Keratinocyte (primary cell): ENCODE measurements around the gene SLC16A9. TPM values are rescaled to one million over a fixed set of nuclear protein-coding genes. Genes with fewer than 3 reads are reported as not detected.

Experiments
- DNase-seq: peaks from one replicate; pipeline ENCODE4 v3.0.0-alpha.2; 2011; ENCODE audit warnings: low read depth, missing footprints, low spot score
- FAIRE-seq: peaks from 2 replicates; lab custom pipeline; 2011; peaks lifted over from hg19 to GRCh38; lab: Jason Lieb, UNC
- H2AFZ ChIP-seq: 2 replicates; pipeline ENCODE4 v1.6.0; 2012; ENCODE audit warnings: low read length, control low read depth, inconsistent platforms; ENCODE audit not compliant: control insufficient read depth
- H3K27ac ChIP-seq: 2 replicates; pipeline ENCODE4 v1.5.1; 2011; ENCODE audit warnings: low read length; ENCODE audit not compliant: control insufficient read depth, insufficient read depth
- H3K27me3 ChIP-seq: 3 replicates; pipeline ENCODE4 v1.6.0; 2011; ENCODE audit warnings: low read length; ENCODE audit not compliant: control insufficient read depth, insufficient read depth; ENCODE audit errors: extremely low read depth
- H3K36me3 ChIP-seq, 2 experiments: 2 replicates in 1 of 2; 3 replicates in 1 of 2; pipeline ENCODE4 v1.5.1; 2011; ENCODE audit warnings: low read length in 2 of 2, mild to moderate bottlenecking in 1 of 2; ENCODE audit not compliant: control insufficient read depth in 2 of 2, insufficient read depth in 2 of 2; ENCODE audit errors: extremely low read depth in 1 of 2
- H3K4me1 ChIP-seq: 3 replicates; pipeline ENCODE4 v1.5.1; 2011; ENCODE audit warnings: low read length; ENCODE audit not compliant: control insufficient read depth, insufficient read depth; ENCODE audit errors: extremely low read depth
- H3K4me2 ChIP-seq: 3 replicates; pipeline ENCODE4 v1.6.0; 2011; ENCODE audit warnings: low read depth, low read length; ENCODE audit not compliant: control insufficient read depth, insufficient read depth; ENCODE audit errors: extremely low read depth
- H3K4me3 ChIP-seq, 3 experiments: fragments of 200-600 bp in 1 of 3; sonication (generic) in 1 of 3; 2 replicates in 2 of 3; 3 replicates in 1 of 3; pipeline ENCODE4 v1.5.1; 2011 to 2016; ENCODE audit warnings: low read length in 3 of 3, mild to moderate bottlenecking in 3 of 3, control low read depth in 2 of 3, inconsistent platforms in 1 of 3, low read depth in 1 of 3, mixed read lengths in 1 of 3, mixed run types in 1 of 3, moderate library complexity in 1 of 3; ENCODE audit not compliant: control insufficient read depth in 2 of 3, insufficient read depth in 2 of 3; ENCODE audit errors: extremely low read depth in 1 of 3
- H3K79me2 ChIP-seq: 2 replicates; pipeline ENCODE4 v1.6.0; 2012; ENCODE audit warnings: low read length; ENCODE audit not compliant: control insufficient read depth, insufficient read depth
- H3K9ac ChIP-seq: 3 replicates; pipeline ENCODE4 v1.6.0; 2011; ENCODE audit warnings: low read length; ENCODE audit not compliant: control insufficient read depth, insufficient read depth; ENCODE audit errors: extremely low read depth
- H3K9me1 ChIP-seq: 3 replicates; pipeline ENCODE4 v1.6.0; 2011; ENCODE audit warnings: low read length; ENCODE audit not compliant: control insufficient read depth, insufficient read depth; ENCODE audit errors: extremely low read depth
- H3K9me3 ChIP-seq: 2 replicates; pipeline ENCODE4 v1.5.1; 2012; ENCODE audit warnings: low read depth, low read length; ENCODE audit not compliant: control insufficient read depth
- H4K20me1 ChIP-seq: 3 replicates; pipeline ENCODE4 v1.6.0; 2011; ENCODE audit warnings: low read length; ENCODE audit not compliant: control insufficient read depth, insufficient read depth; ENCODE audit errors: extremely low read depth
- CTCF ChIP-seq, 3 experiments: IDR thresholded peaks in 1 of 3; conservative IDR thresholded peaks in 1 of 3; optimal IDR thresholded peaks in 1 of 3; 2 replicates in 2 of 3; 3 replicates in 1 of 3; pipeline versions ENCODE3 to v1.5.1; 2011; ENCODE audit warnings: low read length in 3 of 3, mild to moderate bottlenecking in 3 of 3, moderate library complexity in 2 of 3, control low read depth in 1 of 3, inconsistent platforms in 1 of 3; ENCODE audit not compliant: insufficient read depth in 2 of 3; ENCODE audit errors: extremely low read depth in 1 of 3
- EZH2 ChIP-seq: IDR thresholded peaks from one replicate; pipeline ENCODE4 v1.6.1; 2012; ENCODE audit warnings: inconsistent platforms, mild to moderate bottlenecking, low read length, moderate library complexity
- dilution Hi-C: fragments of 300-500 bp; cut with MboI; formaldehyde crosslinking; loops from one replicate; pipeline ENCODE4 v1.7.0; 2020; ENCODE audit warnings: low sequenced_read_pairs; ENCODE audit not compliant: extremely low pct_ligation_motif_present
- polyA plus RNA-seq, 5 experiments: library from polyadenylated mRNA; depleted of rRNA in 3 of 5; stranded (reverse) in 3 of 5; stranded (forward) in 1 of 5; unstranded in 1 of 5; fragments of >200 nt; gene quantifications; 1 replicate in 1 of 5; 2 replicates in 3 of 5; 3 replicates in 1 of 5; pipeline versions ENCODE4 v1.2.1 to v1.2.3, GENCODE V29; 2011 to 2012; ENCODE audit warnings: missing spikeins in 2 of 5, low read depth in 1 of 5, low replicate concordance in 1 of 5

The SLC16A9 gene
- polyA plus RNA-seq, 1 donor (not counting 4 experiments of a cell fraction or from before 2014, with no cell fraction given): 4.5 TPM

GRCh38 chr10:59754951-59755350, 45.3 kb upstream of the SLC16A9 start:
- Histone ChIP-seq H3K79me2 (no peaks in the 10 kb centered on the region), H3K36me3 (no peaks in the 10 kb centered on the region), H2AFZ (no peak overlapping the region), H3K4me3 (no peak overlapping the region), H3K9me1 (no peaks in the 10 kb centered on the region), H3K4me2 (no peak overlapping the region), H3K9me3 (no peaks in the 10 kb centered on the region), H3K27ac (no peak overlapping the region), H3K27me3 (peaks cover 3% of the 10 kb centered on the region), H3K9ac (no peak overlapping the region), H3K4me1 (no peaks in the 10 kb centered on the region), H4K20me1 (no peaks in the 10 kb centered on the region)
- DNase-seq (no peak), FAIRE-seq (no peak)
- TF ChIP-seq EZH2 (no peak), CTCF (optimal IDR thresholded peaks at IDR 0.05 in 1 of 3, IDR thresholded peaks at IDR 0.05 in 1 of 3, conservative IDR thresholded peaks at IDR 0.05 in 1 of 3; ENCODE audit: extremely low read depth in 1 of 3, insufficient read depth in 2 of 3, low read length in 3 of 3) (no peak)
- dilution Hi-C loops: no loop called here

GRCh38 chr10:59753267-59753666, 43.6 kb upstream of the SLC16A9 start, which contains the start of gene MRLN:
Gene MRLN (minus strand): TSS chr10:59753455.
- H3K27me3 ChIP-seq: peaks cover 3% of the 10 kb centered on the region
- FAIRE-seq: no peak
- dilution Hi-C loops: no loop called here
- H3K27ac ChIP-seq: no peak within 1 kb of the TSS
- H3K4me1 ChIP-seq: no peaks in the 10 kb centered on the region
- no peak within 1 kb of the TSS for H2AFZ ChIP-seq
- H3K4me2 ChIP-seq: no peak within 1 kb of the TSS
- H3K9me1 ChIP-seq: no peaks in the 10 kb centered on the region
- H4K20me1 ChIP-seq: no peaks in the 10 kb centered on the region
- H3K4me3 ChIP-seq: no peak within 1 kb of the TSS
- no peaks in the 10 kb centered on the region for H3K79me2 ChIP-seq
- no peak for DNase-seq
- no peak for TF ChIP-seq EZH2
- TF ChIP-seq CTCF (optimal IDR thresholded peaks at IDR 0.05 in 1 of 3, IDR thresholded peaks at IDR 0.05 in 1 of 3, conservative IDR thresholded peaks at IDR 0.05 in 1 of 3; ENCODE audit: extremely low read depth in 1 of 3, insufficient read depth in 2 of 3, low read length in 3 of 3): no peak
- no peak within 1 kb of the TSS for H3K9ac ChIP-seq
- H3K36me3 ChIP-seq: no peaks in the 10 kb centered on the region
- no peaks in the 10 kb centered on the region for H3K9me3 ChIP-seq
